ENCODE data around the gene KIAA1328. TPM values are rescaled to one million over a fixed set of nuclear protein-coding genes. Genes with fewer than 3 reads are reported as not detected.

The KIAA1328 gene
- polyA plus RNA-seq, 2 of the 4 experiments (the other 2 are of a cell fraction), result 1.7 to 3.9 TPM

GRCh38 chr18:36818652-36819051 lies 10.3 kb upstream of the KIAA1328 start (continued):
- TF ChIP-seq NPAS2 (CRISPR knock-in tag; IDR thresholded peaks at IDR 0.05; ENCODE audit: borderline replicate concordance) (no peak), RCOR1 (IDR thresholded peaks at IDR 0.05; ENCODE audit: low read depth, low read length) (no peak), RAD21 (conservative IDR thresholded peaks at IDR 0.05 in 1 of 2, IDR thresholded peaks at IDR 0.05 in 1 of 2) (no peak), HOXB13 (CRISPR knock-in tag; IDR thresholded peaks at IDR 0.05; ENCODE audit: low read depth) (no peak), HES2 (IDR thresholded peaks at IDR 0.05) (no peak)

GRCh38 chr18:36819621-36820020 lies 9.3 kb upstream of the KIAA1328 start:
- ChIA-PET POLR2A (no interaction called here), CTCF (interaction anchor here (1.4 kb wide), 1 partner anchor 11 kb away, joined by 4 read pairs; no protein-coding TSS in a partner anchor)
- Histone ChIP-seq H3K9me3 (no peaks in the 10 kb centered on the region), H3K4me3 (no peak overlapping the region), H3K4me2 (no peak overlapping the region), H3K4me1 (no peaks in the 10 kb centered on the region), H3K27ac (no peak overlapping the region)
- ATAC-seq (no peak), FAIRE-seq (no peak), DNase-seq (ENCODE audit: low read depth in 1 of 2, low spot score in 1 of 2) (no peak)
- TF ChIP-seq HMGXB4 (CRISPR knock-in tag; IDR thresholded peaks at IDR 0.05; ENCODE audit: borderline replicate concordance) (no peak), NFE2L2 (conservative IDR thresholded peaks at IDR 0.05; ENCODE audit: low read length) (no peak), MAZ (IDR thresholded peaks at IDR 0.05; ENCODE audit: borderline replicate concordance, low read depth, low read length) (no peak), RFX5 (IDR thresholded peaks at IDR 0.05) (no peak), RNF2 (IDR thresholded peaks at IDR 0.05; ENCODE audit: borderline replicate concordance, low read depth) (no peak), ESRRA (IDR thresholded peaks at IDR 0.05; ENCODE audit: borderline replicate concordance, low read length) (no peak), ZSCAN20 (CRISPR knock-in tag; IDR thresholded peaks at IDR 0.05) (no peak)

DNA sequence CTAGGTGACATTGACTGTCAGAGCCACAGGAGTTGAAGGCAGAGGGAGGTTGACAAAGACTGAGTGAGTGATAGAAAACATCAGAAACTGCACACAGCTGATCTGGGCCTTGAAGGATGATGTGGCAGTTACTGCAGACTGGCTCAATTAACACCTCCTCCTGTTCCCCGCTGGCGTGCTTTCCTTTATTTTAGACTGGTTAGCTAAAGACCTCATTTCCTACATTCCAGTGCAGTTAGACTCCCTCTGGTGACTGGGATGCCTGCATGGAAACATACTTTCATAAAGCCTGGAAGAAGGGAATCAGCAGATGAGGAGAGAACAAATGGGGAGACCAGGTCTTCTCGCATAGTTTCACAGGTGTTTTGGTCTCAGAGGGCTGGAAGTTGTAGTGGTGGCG lies 7.2 kb upstream of the KIAA1328 start:
- Histone ChIP-seq H3K9me3 (no peaks in the 10 kb centered on the region), H3K4me2 (no peak overlapping the region), H3K4me1 (no peaks in the 10 kb centered on the region), H3K27ac (no peak overlapping the region), H3K4me3 (no peak overlapping the region)
- ChIA-PET POLR2A (no interaction called here), CTCF (interaction anchor here (0.8 kb wide), 1 partner anchor 11 kb away, joined by 3 read pairs; no protein-coding TSS in a partner anchor)
- DNase-seq (ENCODE audit: low read depth in 1 of 2, low spot score in 1 of 2) (no peak), ATAC-seq (no peak), FAIRE-seq (no peak)
- no peak for TF ChIP-seq ESRRA (IDR thresholded peaks at IDR 0.05; ENCODE audit: borderline replicate concordance, low read length)
- no peak for TF ChIP-seq NPAS2 (CRISPR knock-in tag; IDR thresholded peaks at IDR 0.05; ENCODE audit: borderline replicate concordance)
- TF ChIP-seq TP53 (CRISPR knock-in tag; IDR thresholded peaks at IDR 0.05), result no peak
- TF ChIP-seq EP300 (IDR thresholded peaks at IDR 0.05), result no peak
- no peak for TF ChIP-seq CEBPB (IDR thresholded peaks at IDR 0.05)
- TF ChIP-seq MYC (IDR thresholded peaks at IDR 0.05; ENCODE audit: borderline replicate concordance, low read length), result no peak
- no peak for TF ChIP-seq HES2 (IDR thresholded peaks at IDR 0.05)
- no peak for TF ChIP-seq RFX5 (IDR thresholded peaks at IDR 0.05)
- TF ChIP-seq CBX8 (IDR thresholded peaks at IDR 0.05), result no peak
- TF ChIP-seq, protein P1, sequence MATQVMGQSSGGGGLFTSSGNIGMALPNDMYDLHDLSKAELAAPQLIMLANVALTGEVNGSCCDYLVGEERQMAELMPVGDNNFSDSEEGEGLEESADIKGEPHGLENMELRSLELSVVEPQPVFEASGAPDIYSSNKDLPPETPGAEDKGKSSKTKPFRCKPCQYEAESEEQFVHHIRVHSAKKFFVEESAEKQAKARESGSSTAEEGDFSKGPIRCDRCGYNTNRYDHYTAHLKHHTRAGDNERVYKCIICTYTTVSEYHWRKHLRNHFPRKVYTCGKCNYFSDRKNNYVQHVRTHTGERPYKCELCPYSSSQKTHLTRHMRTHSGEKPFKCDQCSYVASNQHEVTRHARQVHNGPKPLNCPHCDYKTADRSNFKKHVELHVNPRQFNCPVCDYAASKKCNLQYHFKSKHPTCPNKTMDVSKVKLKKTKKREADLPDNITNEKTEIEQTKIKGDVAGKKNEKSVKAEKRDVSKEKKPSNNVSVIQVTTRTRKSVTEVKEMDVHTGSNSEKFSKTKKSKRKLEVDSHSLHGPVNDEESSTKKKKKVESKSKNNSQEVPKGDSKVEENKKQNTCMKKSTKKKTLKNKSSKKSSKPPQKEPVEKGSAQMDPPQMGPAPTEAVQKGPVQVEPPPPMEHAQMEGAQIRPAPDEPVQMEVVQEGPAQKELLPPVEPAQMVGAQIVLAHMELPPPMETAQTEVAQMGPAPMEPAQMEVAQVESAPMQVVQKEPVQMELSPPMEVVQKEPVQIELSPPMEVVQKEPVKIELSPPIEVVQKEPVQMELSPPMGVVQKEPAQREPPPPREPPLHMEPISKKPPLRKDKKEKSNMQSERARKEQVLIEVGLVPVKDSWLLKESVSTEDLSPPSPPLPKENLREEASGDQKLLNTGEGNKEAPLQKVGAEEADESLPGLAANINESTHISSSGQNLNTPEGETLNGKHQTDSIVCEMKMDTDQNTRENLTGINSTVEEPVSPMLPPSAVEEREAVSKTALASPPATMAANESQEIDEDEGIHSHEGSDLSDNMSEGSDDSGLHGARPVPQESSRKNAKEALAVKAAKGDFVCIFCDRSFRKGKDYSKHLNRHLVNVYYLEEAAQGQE (IDR thresholded peaks at IDR 0.05), result no peak
- TF ChIP-seq NFE2L2 (conservative IDR thresholded peaks at IDR 0.05; ENCODE audit: low read length), result no peak
- TF ChIP-seq MAFK (IDR thresholded peaks at IDR 0.05; ENCODE audit: partially characterized antibody), result no peak
- TF ChIP-seq, protein P2, sequence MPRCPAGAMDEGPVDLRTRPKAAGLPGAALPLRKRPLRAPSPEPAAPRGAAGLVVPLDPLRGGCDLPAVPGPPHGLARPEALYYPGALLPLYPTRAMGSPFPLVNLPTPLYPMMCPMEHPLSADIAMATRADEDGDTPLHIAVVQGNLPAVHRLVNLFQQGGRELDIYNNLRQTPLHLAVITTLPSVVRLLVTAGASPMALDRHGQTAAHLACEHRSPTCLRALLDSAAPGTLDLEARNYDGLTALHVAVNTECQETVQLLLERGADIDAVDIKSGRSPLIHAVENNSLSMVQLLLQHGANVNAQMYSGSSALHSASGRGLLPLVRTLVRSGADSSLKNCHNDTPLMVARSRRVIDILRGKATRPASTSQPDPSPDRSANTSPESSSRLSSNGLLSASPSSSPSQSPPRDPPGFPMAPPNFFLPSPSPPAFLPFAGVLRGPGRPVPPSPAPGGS (IDR thresholded peaks at IDR 0.05), result no peak
- no peak for TF ChIP-seq HDAC2 (IDR thresholded peaks at IDR 0.05)
- no peak for TF ChIP-seq HOXB13 (CRISPR knock-in tag; IDR thresholded peaks at IDR 0.05; ENCODE audit: low read depth)
- TF ChIP-seq RAD21 (conservative IDR thresholded peaks at IDR 0.05 in 1 of 2, IDR thresholded peaks at IDR 0.05 in 1 of 2), result no peak
- TF ChIP-seq CHD4 (IDR thresholded peaks at IDR 0.05; ENCODE audit: borderline replicate concordance), result no peak
- no peak for TF ChIP-seq RNF2 (IDR thresholded peaks at IDR 0.05; ENCODE audit: borderline replicate concordance, low read depth)
- TF ChIP-seq NR3C1 (IDR thresholded peaks at IDR 0.05), result no peak
- 95% methylated on average over 4 of the region's 4 CpGs for WGBS (ENCODE audit: missing lambda C conversion rate)
